ENCODE results near the gene CFAP97D2. TPM values are rescaled to one million over a fixed set of nuclear protein-coding genes. Genes with fewer than 3 reads are reported as not detected.

CFAP97D2 gene
- total and polyA plus RNA-seq, 4 donors: 1.3 to 3.7 (median 1.5) TPM

- Histone ChIP-seq H3K4me3 (no peak overlapping the region), H3K4me1 (ENCODE audit: control insufficient read depth in 5 of 5, insufficient read depth in 5 of 5, low read length in 5 of 5) (no peaks in the 10 kb centered on the region), H3K27ac (ENCODE audit: low read depth in 1 of 2, low read length in 1 of 2) (no peak overlapping the region), H3K36me3 (ENCODE audit: control insufficient read depth in 4 of 4, insufficient read depth in 4 of 4, low read length in 4 of 4) (peaks cover 26 to 47% (median 35%) of the 10 kb centered on the region in 4 donors), H3K9ac (ENCODE audit: insufficient read depth in 1 of 2, low read length in 2 of 2) (no peak overlapping the region), H3K27me3 (ENCODE audit: control insufficient read depth in 3 of 3, insufficient read depth in 3 of 3, low read length in 2 of 3) (no peaks in the 10 kb centered on the region), H3K9me3 (ENCODE audit: control insufficient read depth in 4 of 4, insufficient read depth in 3 of 4, low read length in 3 of 4) (no peaks in the 10 kb centered on the region)
- 42 to 78% methylated on average over 1 of the region's 1 CpG for WGBS, 2 donors
- TF ChIP-seq, protein P1, sequence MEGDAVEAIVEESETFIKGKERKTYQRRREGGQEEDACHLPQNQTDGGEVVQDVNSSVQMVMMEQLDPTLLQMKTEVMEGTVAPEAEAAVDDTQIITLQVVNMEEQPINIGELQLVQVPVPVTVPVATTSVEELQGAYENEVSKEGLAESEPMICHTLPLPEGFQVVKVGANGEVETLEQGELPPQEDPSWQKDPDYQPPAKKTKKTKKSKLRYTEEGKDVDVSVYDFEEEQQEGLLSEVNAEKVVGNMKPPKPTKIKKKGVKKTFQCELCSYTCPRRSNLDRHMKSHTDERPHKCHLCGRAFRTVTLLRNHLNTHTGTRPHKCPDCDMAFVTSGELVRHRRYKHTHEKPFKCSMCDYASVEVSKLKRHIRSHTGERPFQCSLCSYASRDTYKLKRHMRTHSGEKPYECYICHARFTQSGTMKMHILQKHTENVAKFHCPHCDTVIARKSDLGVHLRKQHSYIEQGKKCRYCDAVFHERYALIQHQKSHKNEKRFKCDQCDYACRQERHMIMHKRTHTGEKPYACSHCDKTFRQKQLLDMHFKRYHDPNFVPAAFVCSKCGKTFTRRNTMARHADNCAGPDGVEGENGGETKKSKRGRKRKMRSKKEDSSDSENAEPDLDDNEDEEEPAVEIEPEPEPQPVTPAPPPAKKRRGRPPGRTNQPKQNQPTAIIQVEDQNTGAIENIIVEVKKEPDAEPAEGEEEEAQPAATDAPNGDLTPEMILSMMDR (IDR thresholded peaks at IDR 0.05; ENCODE audit: control extremely low read depth, extremely low read depth): no peak
- ATAC-seq (ENCODE audit: insufficient read depth, low FRiP score) (no peak), DNase-seq (no peak)
Observed at GRCh38 chr13:114256547-114256946, 77.5 kb downstream of the CFAP97D2 start.

DNA sequence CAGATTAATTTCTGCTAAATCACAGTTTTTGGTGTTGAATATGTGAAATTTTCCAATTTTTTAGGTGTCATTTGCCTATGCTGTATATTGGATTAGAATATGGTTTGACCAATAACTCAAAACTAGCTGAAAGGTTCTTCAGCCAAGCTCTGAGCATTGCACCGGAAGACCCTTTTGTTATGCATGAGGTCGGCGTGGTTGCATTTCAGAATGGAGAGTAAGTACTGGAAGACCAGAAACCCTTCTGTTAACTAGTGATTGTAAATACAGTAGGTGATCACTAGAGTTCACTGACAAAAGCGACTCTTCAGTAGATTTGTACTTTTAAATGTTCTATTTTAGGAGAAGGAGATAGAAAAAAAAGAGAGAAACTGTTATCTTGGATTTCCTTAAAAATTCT lies 78.0 kb downstream of the CFAP97D2 start:
- Histone ChIP-seq H3K9ac (ENCODE audit: insufficient read depth in 1 of 2, low read length in 2 of 2) (no peak overlapping the region), H3K4me3 (no peak overlapping the region), H3K27me3 (ENCODE audit: control insufficient read depth in 3 of 3, insufficient read depth in 3 of 3, low read length in 2 of 3) (no peaks in the 10 kb centered on the region), H3K27ac (ENCODE audit: low read depth in 1 of 2, low read length in 1 of 2) (no peak overlapping the region), H3K9me3 (ENCODE audit: control insufficient read depth in 4 of 4, insufficient read depth in 3 of 4, low read length in 3 of 4) (no peaks in the 10 kb centered on the region), H3K4me1 (ENCODE audit: control insufficient read depth in 5 of 5, insufficient read depth in 5 of 5, low read length in 5 of 5) (no peaks in the 10 kb centered on the region), H3K36me3 (ENCODE audit: control insufficient read depth in 4 of 4, insufficient read depth in 4 of 4, low read length in 4 of 4) (peaks cover 24 to 43% (median 33%) of the 10 kb centered on the region in 4 donors)
- TF ChIP-seq, protein P1 (IDR thresholded peaks at IDR 0.05; ENCODE audit: control extremely low read depth, extremely low read depth): no peak
- no peak for DNase-seq
- WGBS, 2 donors: 95 to 98% methylated on average over 4 of the region's 4 CpGs
- no peak for ATAC-seq (ENCODE audit: insufficient read depth, low FRiP score)

DNA sequence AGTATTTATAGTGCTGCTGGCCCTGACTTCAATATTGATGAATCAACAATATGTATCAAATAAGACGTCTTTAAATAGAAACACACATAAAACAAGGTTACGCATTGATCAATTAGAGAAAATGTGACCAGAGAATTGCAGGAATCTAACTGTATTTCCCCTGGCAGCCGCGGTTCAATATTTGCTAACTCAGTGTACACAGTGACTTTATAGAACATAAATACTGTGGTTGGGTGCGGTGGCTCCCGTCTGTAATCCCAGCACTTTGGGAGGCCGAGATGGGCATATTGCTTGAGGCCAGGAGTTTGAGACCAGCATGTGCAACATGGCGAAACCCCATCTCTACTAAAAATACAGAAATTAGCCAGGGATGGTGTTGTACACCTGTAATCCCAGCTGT lies 79.5 kb downstream of the CFAP97D2 start:
- H3K9ac ChIP-seq (ENCODE audit: insufficient read depth in 1 of 2, low read length in 2 of 2): no peak overlapping the region
- 95 to 97% methylated on average over 8 of the region's 8 CpGs for WGBS, 2 donors
- H3K27ac ChIP-seq (ENCODE audit: low read depth in 1 of 2, low read length in 1 of 2): no peak overlapping the region
- no peak for DNase-seq
- H3K4me3 ChIP-seq: no peak overlapping the region
- H3K4me1 ChIP-seq (ENCODE audit: control insufficient read depth in 5 of 5, insufficient read depth in 5 of 5, low read length in 5 of 5): no peaks in the 10 kb centered on the region
- no peaks in the 10 kb centered on the region for H3K9me3 ChIP-seq (ENCODE audit: control insufficient read depth in 4 of 4, insufficient read depth in 3 of 4, low read length in 3 of 4)
- no peak for ATAC-seq (ENCODE audit: insufficient read depth, low FRiP score)
- TF ChIP-seq, protein P1 (IDR thresholded peaks at IDR 0.05; ENCODE audit: control extremely low read depth, extremely low read depth): no peak
- no peaks in the 10 kb centered on the region for H3K27me3 ChIP-seq (ENCODE audit: control insufficient read depth in 3 of 3, insufficient read depth in 3 of 3, low read length in 2 of 3)
- H3K36me3 ChIP-seq (ENCODE audit: control insufficient read depth in 4 of 4, insufficient read depth in 4 of 4, low read length in 4 of 4): peaks cover 32 to 55% (median 40%) of the 10 kb centered on the region in 4 donors

DNA sequence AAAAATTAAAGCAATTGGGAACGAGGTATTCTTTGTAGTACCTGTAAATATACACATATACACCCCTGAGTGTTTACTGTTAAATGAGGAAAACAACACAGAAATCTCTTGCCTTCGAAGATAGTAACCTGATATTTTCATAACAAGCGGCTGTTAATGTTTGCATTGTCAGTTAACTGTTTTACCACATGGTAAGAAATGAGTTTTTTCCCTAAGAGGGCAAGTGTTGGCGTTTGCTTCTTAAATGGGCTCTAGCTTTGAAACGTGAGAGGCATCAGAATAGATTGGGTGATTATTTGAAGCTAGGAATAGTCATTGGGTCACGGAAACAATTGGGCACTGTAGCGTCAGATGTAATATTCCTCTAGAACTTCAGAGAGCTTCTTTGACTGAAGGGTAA lies 80.3 kb downstream of the CFAP97D2 start:
- Histone ChIP-seq H3K27me3 (ENCODE audit: control insufficient read depth in 3 of 3, insufficient read depth in 3 of 3, low read length in 2 of 3) (no peaks in the 10 kb centered on the region), H3K9me3 (ENCODE audit: control insufficient read depth in 4 of 4, insufficient read depth in 3 of 4, low read length in 3 of 4) (no peaks in the 10 kb centered on the region), H3K4me3 (no peak overlapping the region), H3K27ac (ENCODE audit: low read depth in 1 of 2, low read length in 1 of 2) (no peak overlapping the region), H3K36me3 (ENCODE audit: control insufficient read depth in 4 of 4, insufficient read depth in 4 of 4, low read length in 4 of 4) (peaks cover 34 to 56% (median 43%) of the 10 kb centered on the region in 4 donors), H3K4me1 (ENCODE audit: control insufficient read depth in 5 of 5, insufficient read depth in 5 of 5, low read length in 5 of 5) (no peaks in the 10 kb centered on the region), H3K9ac (ENCODE audit: insufficient read depth in 1 of 2, low read length in 2 of 2) (no peak overlapping the region)
- WGBS, 2 donors: 88 to 92% methylated on average over 7 of the region's 7 CpGs
- TF ChIP-seq, protein P1 (IDR thresholded peaks at IDR 0.05; ENCODE audit: control extremely low read depth, extremely low read depth): no peak
- no peak for ATAC-seq (ENCODE audit: insufficient read depth, low FRiP score)
- no peak for DNase-seq

Data from lung (tissue), 12 donors.